GM12878 (cell line): ENCODE measurements around the gene ELOVL5. TPM values are rescaled to one million over a fixed set of nuclear protein-coding genes. Genes with fewer than 3 reads are reported as not detected.

ENCODE experiments used
- ATAC-seq: fragments of 200-7000 bp; cut with Tn5 transposase; 3 replicates; pipeline ENCODE4 v1.9.1; 2020; ENCODE audit warnings: mild to moderate bottlenecking, moderate library complexity
- BruUV-seq: library from RNA; stranded (reverse); fragments of 400-500 nt; replicated peaks from 2 replicates; lab custom pipeline; 2021; lab: Mats Ljungman, UMichigan
- CTCF ChIA-PET: fragments of 300-600 bp; sonication (Branson Sonifier 250); formaldehyde crosslinking; extraction: SDS; loops from one replicate; lab custom pipeline; 2021; ENCODE audit warnings: inconsistent platforms; lab: Yijun Ruan, JAX
- POLR2A ChIA-PET: fragments of 350-600 bp; formaldehyde crosslinking; extraction: SDS; loops from one replicate; lab custom pipeline; 2021; ENCODE audit warnings: inconsistent platforms; lab: Charles Lee
- RAD21 ChIA-PET: fragments of 300-600 bp; sonication (Branson Sonifier 250); formaldehyde crosslinking; loops from one replicate; lab custom pipeline; 2023; ENCODE audit warnings: antibody characterized with exemption; ENCODE audit not compliant: unreplicated experiment; lab: Charles Lee
- SMC1A ChIA-PET: fragments of 300-600 bp; sonication (Branson Sonifier 250); formaldehyde crosslinking; loops from one replicate; lab custom pipeline; 2023; ENCODE audit not compliant: unreplicated experiment, uncharacterized antibody; lab: Charles Lee
- DNase-seq: peaks from one replicate; pipeline ENCODE4 v3.0.0-alpha.2; 2011; ENCODE audit warnings: low read depth, low spot score
- FAIRE-seq: peaks from 3 replicates; lab custom pipeline; 2011; peaks lifted over from hg19 to GRCh38; lab: Jason Lieb, UNC
- H2AFZ ChIP-seq: 2 replicates; pipeline ENCODE4 v1.6.0; 2011; ENCODE audit warnings: low read depth, low read length, control low read depth; ENCODE audit not compliant: control insufficient read depth
- H3K27ac ChIP-seq: 2 replicates; pipeline ENCODE4 v1.5.1; 2011; ENCODE audit warnings: control low read depth; ENCODE audit not compliant: control insufficient read depth, insufficient read depth
- H3K27me3 ChIP-seq, 2 experiments: replicated peaks in 1 of 2; 2 replicates each; pipeline versions ENCODE4 v1.6.0 to v1.6.1; 2011; ENCODE audit warnings: low read length in 1 of 2; ENCODE audit not compliant: control insufficient read depth in 2 of 2, insufficient read depth in 2 of 2
- H3K36me3 ChIP-seq, 2 experiments: 2 replicates each; pipeline ENCODE4 v1.5.1; 2011; ENCODE audit warnings: low read length in 1 of 2; ENCODE audit not compliant: control insufficient read depth in 2 of 2, insufficient read depth in 2 of 2
- H3K4me1 ChIP-seq: 2 replicates; pipeline ENCODE4 v1.6.1; 2011; ENCODE audit warnings: mild to moderate bottlenecking, low read length, moderate library complexity, mixed read lengths; ENCODE audit not compliant: control insufficient read depth, insufficient read depth
- H3K4me2 ChIP-seq: 2 replicates; pipeline ENCODE4 v1.6.0; 2011; ENCODE audit warnings: control low read depth; ENCODE audit not compliant: control insufficient read depth, insufficient read depth
- H3K4me3 ChIP-seq: fragments of 200-600 bp; sonication (generic); 2 replicates; pipeline ENCODE4 v1.5.1; 2016
- H3K79me2 ChIP-seq: 2 replicates; pipeline ENCODE4 v1.6.0; 2011; ENCODE audit warnings: low read length; ENCODE audit not compliant: control insufficient read depth, insufficient read depth
- H3K9ac ChIP-seq: 2 replicates; pipeline ENCODE4 v1.8.0; 2011; ENCODE audit warnings: low read length, control low read depth, mixed read lengths; ENCODE audit not compliant: control insufficient read depth, insufficient read depth
- H3K9me3 ChIP-seq: replicated peaks from 3 replicates; pipeline ENCODE4 v1.5.1; 2011; ENCODE audit warnings: mild to moderate bottlenecking, low read length; ENCODE audit not compliant: control insufficient read depth, insufficient read depth
- H4K20me1 ChIP-seq: 2 replicates; pipeline ENCODE4 v1.6.0; 2011; ENCODE audit not compliant: control insufficient read depth, insufficient read depth
- NFYB ChIP-seq: IDR thresholded peaks from 2 replicates; pipeline ENCODE4 v1.6.1; 2011; ENCODE audit warnings: low read depth, mild to moderate bottlenecking, low read length, improper control_type of control experiment, moderate library complexity; ENCODE audit not compliant: insufficient read depth
- POLR2A ChIP-seq: IDR thresholded peaks from 2 replicates; pipeline ENCODE4 v1.6.1; 2011; ENCODE audit warnings: low read depth, mild to moderate bottlenecking, low read length
- SRF ChIP-seq, 2 experiments: IDR thresholded peaks; 2 replicates each; pipeline ENCODE4 v1.6.1; 2011; ENCODE audit warnings: low read depth in 2 of 2, low read length in 2 of 2, mild to moderate bottlenecking in 1 of 2, moderate library complexity in 1 of 2
- SUPT20H ChIP-seq: IDR thresholded peaks from 2 replicates; pipeline ENCODE4 v1.6.1; 2011; ENCODE audit warnings: low read depth, mild to moderate bottlenecking, low read length, moderate library complexity, borderline replicate concordance; ENCODE audit not compliant: control insufficient read depth
- WGBS: methylation state at CpG from one replicate; pipeline ENCODE4 v1.1.6; 2016; ENCODE audit warnings: low lambda C conversion rate; ENCODE audit not compliant: insufficient replicate concordance, insufficient coverage; ENCODE audit errors: missing lambda C conversion rate; 5-methylcytosine and 5-hydroxymethylcytosine counted together
- in situ Hi-C: fragments of 300-500 bp; cut with MboI; formaldehyde crosslinking; loops from 9 replicates; pipeline ENCODE4 v1.14.3; 2018; ENCODE audit warnings: mixed read lengths
- intact Hi-C: fragments of 100-400 bp; cut with micrococcal nuclease; formaldehyde crosslinking; loops from one replicate; pipeline ENCODE4 v1.14.2; 2022; ENCODE audit not compliant: unreplicated experiment
- polyA plus RNA-seq, 11 experiments: library from polyadenylated mRNA; depleted of rRNA in 4 of 11; unstranded in 6 of 11; stranded (reverse) in 5 of 11; fragments of >200 nt; fragmentation: Nextera tagmentation in 4 of 11; fragmentation: Illumina TruSeq in 1 of 11; extraction: Ambion mirVana in 4 of 11; extraction: Trizol in 1 of 11; gene quantifications; 1 replicate in 1 of 11; 2 replicates in 10 of 11; pipeline versions ENCODE4 v1.2.1 to v1.2.3, GENCODE V29; 2011 to 2016; ENCODE audit warnings: inconsistent platforms in 2 of 11, missing spikeins in 2 of 11, low read depth in 1 of 11
- total RNA-seq, 4 experiments: library from RNA; depleted of rRNA in 3 of 4; stranded (reverse); fragments of >200 nt in 3 of 4; fragmentation: Illumina TruSeq in 1 of 4; extraction: Trizol in 1 of 4; gene quantifications; 2 replicates each; pipeline versions ENCODE4 v1.2.1 to v1.2.3, GENCODE V29; 2013 to 2021
- TF ChIP-seq, protein P1 (sequence below): fragments of 450-650 bp; formaldehyde crosslinking; IDR thresholded peaks from 2 replicates; pipeline ENCODE4 v1.5.0; 2022; ENCODE audit warnings: mild to moderate bottlenecking, missing genetic modification characterization
- TF ChIP-seq, protein P2 (sequence below): IDR thresholded peaks from 2 replicates; pipeline ENCODE4 v1.6.1; 2012; ENCODE audit warnings: low read depth, low read length, improper control_type of control experiment
- TF ChIP-seq, protein P3 (sequence below): IDR thresholded peaks from 2 replicates; pipeline ENCODE4 v1.6.1; 2012; ENCODE audit warnings: low read depth, low read length, improper control_type of control experiment
- TF ChIP-seq, protein P4 (sequence below): IDR thresholded peaks from 2 replicates; pipeline ENCODE4 v1.6.1; 2011; ENCODE audit warnings: borderline replicate concordance, low read depth, mild to moderate bottlenecking, moderate library complexity, mixed read lengths, low read length; ENCODE audit not compliant: insufficient read depth; ENCODE audit errors: extremely low read length
- TF ChIP-seq, protein P5 (sequence below): fragments of 450-650 bp; IDR thresholded peaks from 2 replicates; pipeline ENCODE4 v1.6.1; 2017; ENCODE audit warnings: mild to moderate bottlenecking, moderate library complexity

Gene ELOVL5
- total and polyA plus RNA-seq, 10 of the 15 experiments (the other 5 are each of a cell fraction or from before 2014, with no cell fraction given): 156 to 241 (median 196) TPM

DNA sequence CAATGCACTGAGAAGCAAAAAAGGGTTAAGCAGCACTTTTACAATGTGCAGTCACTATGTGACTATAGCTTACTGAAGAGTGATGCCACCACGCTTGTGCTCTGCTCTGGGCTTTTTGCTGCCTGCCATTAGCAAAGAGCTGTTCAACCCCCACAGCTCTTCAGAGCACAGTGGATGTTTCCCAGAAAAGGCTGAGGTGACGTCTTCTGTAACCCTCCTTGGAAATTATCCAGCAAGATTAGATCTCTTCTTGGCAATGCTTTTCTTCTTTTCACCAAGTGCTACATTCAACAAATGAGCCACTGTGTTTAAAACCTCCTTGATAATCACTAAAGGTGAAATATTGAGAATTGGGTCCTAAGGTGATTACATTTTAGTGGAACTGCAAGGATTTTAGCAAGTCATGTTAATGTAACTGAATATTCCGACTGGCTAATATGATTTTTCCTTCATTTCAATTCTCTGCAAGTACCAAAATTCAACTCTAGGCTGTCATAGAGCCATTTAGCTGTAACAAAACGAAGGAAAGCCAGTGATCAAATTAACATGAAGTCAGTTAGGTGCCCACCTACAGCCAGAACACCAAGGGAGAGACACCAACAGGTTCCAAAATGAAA lies 34.9 kb downstream of the ELOVL5 start:
- no peak overlapping the region for H3K4me2 ChIP-seq
- peaks cover 26% of the 10 kb centered on the region for H3K4me1 ChIP-seq
- no peak for DNase-seq
- ChIA-PET RAD21 (interaction anchor here (0.8 to 1.8 kb wide), 5 partner anchors 22 to 33 kb away, joined by 3 to 8 read pairs (median 3); no protein-coding TSS in a partner anchor), POLR2A (interaction anchor here (0.6 to 2.2 kb wide), 7 partner anchors 8 to 35 kb away, joined by 3 to 6 read pairs (median 3); no protein-coding TSS in a partner anchor), SMC1A (interaction anchor here (0.6 to 9.2 kb wide), 9 partner anchors 9 to 134 kb away, joined by 3 to 135 read pairs (median 8); no protein-coding TSS in a partner anchor), CTCF (interaction anchor here (1.0 to 2.4 kb wide), 3 partner anchors 10 to 30 kb away, joined by 4 to 10 read pairs (median 4); no protein-coding TSS in a partner anchor)
- no peaks in the 10 kb centered on the region for H3K9me3 ChIP-seq
- no peak for FAIRE-seq
- 67% methylated on average over 4 of the region's 4 CpGs for WGBS
- no TSS peak for BruUV-seq
- no peaks in the 10 kb centered on the region for H3K27me3 ChIP-seq
- no peak overlapping the region for H2AFZ ChIP-seq
- no peak overlapping the region for H3K4me3 ChIP-seq
- ATAC-seq: no peak
- no peak overlapping the region for H3K27ac ChIP-seq
- TF ChIP-seq, protein P1, sequence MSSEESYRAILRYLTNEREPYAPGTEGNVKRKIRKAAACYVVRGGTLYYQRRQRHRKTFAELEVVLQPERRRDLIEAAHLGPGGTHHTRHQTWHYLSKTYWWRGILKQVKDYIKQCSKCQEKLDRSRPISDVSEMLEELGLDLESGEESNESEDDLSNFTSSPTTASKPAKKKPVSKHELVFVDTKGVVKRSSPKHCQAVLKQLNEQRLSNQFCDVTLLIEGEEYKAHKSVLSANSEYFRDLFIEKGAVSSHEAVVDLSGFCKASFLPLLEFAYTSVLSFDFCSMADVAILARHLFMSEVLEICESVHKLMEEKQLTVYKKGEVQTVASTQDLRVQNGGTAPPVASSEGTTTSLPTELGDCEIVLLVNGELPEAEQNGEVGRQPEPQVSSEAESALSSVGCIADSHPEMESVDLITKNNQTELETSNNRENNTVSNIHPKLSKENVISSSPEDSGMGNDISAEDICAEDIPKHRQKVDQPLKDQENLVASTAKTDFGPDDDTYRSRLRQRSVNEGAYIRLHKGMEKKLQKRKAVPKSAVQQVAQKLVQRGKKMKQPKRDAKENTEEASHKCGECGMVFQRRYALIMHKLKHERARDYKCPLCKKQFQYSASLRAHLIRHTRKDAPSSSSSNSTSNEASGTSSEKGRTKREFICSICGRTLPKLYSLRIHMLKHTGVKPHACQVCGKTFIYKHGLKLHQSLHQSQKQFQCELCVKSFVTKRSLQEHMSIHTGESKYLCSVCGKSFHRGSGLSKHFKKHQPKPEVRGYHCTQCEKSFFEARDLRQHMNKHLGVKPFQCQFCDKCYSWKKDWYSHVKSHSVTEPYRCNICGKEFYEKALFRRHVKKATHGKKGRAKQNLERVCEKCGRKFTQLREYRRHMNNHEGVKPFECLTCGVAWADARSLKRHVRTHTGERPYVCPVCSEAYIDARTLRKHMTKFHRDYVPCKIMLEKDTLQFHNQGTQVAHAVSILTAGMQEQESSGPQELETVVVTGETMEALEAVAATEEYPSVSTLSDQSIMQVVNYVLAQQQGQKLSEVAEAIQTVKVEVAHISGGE (CRISPR knock-in tag): no peak
- TF ChIP-seq SUPT20H (no peak), NFYB (no peak), POLR2A (no peak), SRF (IDR thresholded peaks at IDR 0.05; ENCODE audit: low read depth in 2 of 2, low read length in 2 of 2) (no peak)
- TF ChIP-seq, protein P2, sequence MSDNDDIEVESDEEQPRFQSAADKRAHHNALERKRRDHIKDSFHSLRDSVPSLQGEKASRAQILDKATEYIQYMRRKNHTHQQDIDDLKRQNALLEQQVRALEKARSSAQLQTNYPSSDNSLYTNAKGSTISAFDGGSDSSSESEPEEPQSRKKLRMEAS: no peak
- TF ChIP-seq, protein P3, sequence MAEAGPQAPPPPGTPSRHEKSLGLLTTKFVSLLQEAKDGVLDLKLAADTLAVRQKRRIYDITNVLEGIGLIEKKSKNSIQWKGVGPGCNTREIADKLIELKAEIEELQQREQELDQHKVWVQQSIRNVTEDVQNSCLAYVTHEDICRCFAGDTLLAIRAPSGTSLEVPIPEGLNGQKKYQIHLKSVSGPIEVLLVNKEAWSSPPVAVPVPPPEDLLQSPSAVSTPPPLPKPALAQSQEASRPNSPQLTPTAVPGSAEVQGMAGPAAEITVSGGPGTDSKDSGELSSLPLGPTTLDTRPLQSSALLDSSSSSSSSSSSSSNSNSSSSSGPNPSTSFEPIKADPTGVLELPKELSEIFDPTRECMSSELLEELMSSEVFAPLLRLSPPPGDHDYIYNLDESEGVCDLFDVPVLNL: no peak
- TF ChIP-seq, protein P4, sequence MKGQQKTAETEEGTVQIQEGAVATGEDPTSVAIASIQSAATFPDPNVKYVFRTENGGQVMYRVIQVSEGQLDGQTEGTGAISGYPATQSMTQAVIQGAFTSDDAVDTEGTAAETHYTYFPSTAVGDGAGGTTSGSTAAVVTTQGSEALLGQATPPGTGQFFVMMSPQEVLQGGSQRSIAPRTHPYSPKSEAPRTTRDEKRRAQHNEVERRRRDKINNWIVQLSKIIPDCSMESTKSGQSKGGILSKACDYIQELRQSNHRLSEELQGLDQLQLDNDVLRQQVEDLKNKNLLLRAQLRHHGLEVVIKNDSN: no peak
- TF ChIP-seq, protein P5, sequence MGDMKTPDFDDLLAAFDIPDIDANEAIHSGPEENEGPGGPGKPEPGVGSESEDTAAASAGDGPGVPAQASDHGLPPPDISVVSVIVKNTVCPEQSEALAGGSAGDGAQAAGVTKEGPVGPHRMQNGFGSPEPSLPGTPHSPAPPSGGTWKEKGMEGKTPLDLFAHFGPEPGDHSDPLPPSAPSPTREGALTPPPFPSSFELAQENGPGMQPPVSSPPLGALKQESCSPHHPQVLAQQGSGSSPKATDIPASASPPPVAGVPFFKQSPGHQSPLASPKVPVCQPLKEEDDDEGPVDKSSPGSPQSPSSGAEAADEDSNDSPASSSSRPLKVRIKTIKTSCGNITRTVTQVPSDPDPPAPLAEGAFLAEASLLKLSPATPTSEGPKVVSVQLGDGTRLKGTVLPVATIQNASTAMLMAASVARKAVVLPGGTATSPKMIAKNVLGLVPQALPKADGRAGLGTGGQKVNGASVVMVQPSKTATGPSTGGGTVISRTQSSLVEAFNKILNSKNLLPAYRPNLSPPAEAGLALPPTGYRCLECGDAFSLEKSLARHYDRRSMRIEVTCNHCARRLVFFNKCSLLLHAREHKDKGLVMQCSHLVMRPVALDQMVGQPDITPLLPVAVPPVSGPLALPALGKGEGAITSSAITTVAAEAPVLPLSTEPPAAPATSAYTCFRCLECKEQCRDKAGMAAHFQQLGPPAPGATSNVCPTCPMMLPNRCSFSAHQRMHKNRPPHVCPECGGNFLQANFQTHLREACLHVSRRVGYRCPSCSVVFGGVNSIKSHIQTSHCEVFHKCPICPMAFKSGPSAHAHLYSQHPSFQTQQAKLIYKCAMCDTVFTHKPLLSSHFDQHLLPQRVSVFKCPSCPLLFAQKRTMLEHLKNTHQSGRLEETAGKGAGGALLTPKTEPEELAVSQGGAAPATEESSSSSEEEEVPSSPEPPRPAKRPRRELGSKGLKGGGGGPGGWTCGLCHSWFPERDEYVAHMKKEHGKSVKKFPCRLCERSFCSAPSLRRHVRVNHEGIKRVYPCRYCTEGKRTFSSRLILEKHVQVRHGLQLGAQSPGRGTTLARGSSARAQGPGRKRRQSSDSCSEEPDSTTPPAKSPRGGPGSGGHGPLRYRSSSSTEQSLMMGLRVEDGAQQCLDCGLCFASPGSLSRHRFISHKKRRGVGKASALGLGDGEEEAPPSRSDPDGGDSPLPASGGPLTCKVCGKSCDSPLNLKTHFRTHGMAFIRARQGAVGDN: no peak
- in situ Hi-C loops (no loop called here), intact Hi-C loops (no loop called here)
- no peak overlapping the region for H3K9ac ChIP-seq
- no peaks in the 10 kb centered on the region for H4K20me1 ChIP-seq
- peaks cover 67% of the 10 kb centered on the region for H3K79me2 ChIP-seq
- peaks cover 0 to 2% of the 10 kb centered on the region in 2 experiments; a peak in 3 of 4 replicates for H3K36me3 ChIP-seq
